HG02642 (cell line): Measurements from ENCODE around the gene SPN.
"Not testable (repeated sequence)": the region's sequence is repeated elsewhere in the genome, so short reads cannot be mapped to it uniquely, and the experiment has no call there.

Source experiments
- ATAC-seq: cut with Tn5 transposase; IDR thresholded peaks from one replicate; pipeline ENCODE4 v1.9.1; 2021; ENCODE audit warnings: mild to moderate bottlenecking; ENCODE audit not compliant: unreplicated experiment, poor library complexity

Gene SPN

GRCh38 chr16:29698484-29699323, 35.7 kb downstream of the SPN start:
- no peak for ATAC-seq

GRCh38 chr16:29699324-29700219, 36.5 kb downstream of the SPN start:
- ATAC-seq: no peak

GRCh38 chr16:29700253-29700987, 37.4 kb downstream of the SPN start:
- no peak for ATAC-seq

- ATAC-seq: no peak
Measured at GRCh38 chr16:29701214-29701555, 38.1 kb downstream of the SPN start.

GRCh38 chr16:29702269-29702668, 39.2 kb downstream of the SPN start:
- peak; percentile 35 for ATAC-seq

- ATAC-seq: no peak
Measured at GRCh38 chr16:29705030-29705429, 42.0 kb downstream of the SPN start.

- not testable (repeated sequence) for ATAC-seq
Measured at GRCh38 chr16:29707160-29707559, 44.1 kb downstream of the SPN start.

- ATAC-seq: no peak
Measured at GRCh38 chr16:29708917-29709600, 46.0 kb downstream of the SPN start.

GRCh38 chr16:29709657-29710056, 46.6 kb downstream of the SPN start:
- not testable (repeated sequence) for ATAC-seq

- no peak for ATAC-seq
Measured at GRCh38 chr16:29710227-29711219, 47.5 kb downstream of the SPN start.

GRCh38 chr16:29712809-29713208, 49.8 kb downstream of the SPN start:
- no peak for ATAC-seq

- ATAC-seq: no peak
Measured at GRCh38 chr16:29714396-29714795, 51.3 kb downstream of the SPN start.

- ATAC-seq: no peak
Measured at GRCh38 chr16:29714972-29715371, 51.9 kb downstream of the SPN start.

GRCh38 chr16:29717113-29717512, 54.1 kb downstream of the SPN start:
- ATAC-seq: no peak

- no peak for ATAC-seq
Measured at GRCh38 chr16:29719063-29719462, 56.0 kb downstream of the SPN start.
